ENCODE results near the gene CCDC186.
"Not testable (repeated sequence)": the region's sequence is repeated elsewhere in the genome, so short reads cannot be mapped to it uniquely, and the experiment has no call there.

The CCDC186 gene

DNA sequence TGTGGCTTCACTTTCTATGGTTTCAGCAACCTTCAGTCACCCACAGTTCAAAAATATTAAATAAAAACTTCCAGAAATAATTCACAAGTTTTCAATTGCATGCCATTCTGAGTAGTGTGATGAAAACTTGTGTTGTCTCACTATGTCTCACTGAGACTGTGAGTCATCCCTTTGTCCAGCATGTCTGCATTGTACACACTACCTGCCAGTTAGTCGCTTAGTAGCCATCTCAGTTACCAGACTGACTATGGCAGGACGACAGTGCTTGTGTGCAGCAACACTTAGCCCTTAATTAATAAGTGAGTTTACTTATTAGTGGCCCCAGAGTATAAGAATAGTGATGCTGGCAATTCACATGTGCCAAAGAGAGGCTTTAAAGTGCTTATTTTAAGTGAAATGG lies 22.5 kb downstream of the CCDC186 start:
- TF ChIP-seq, protein P1, sequence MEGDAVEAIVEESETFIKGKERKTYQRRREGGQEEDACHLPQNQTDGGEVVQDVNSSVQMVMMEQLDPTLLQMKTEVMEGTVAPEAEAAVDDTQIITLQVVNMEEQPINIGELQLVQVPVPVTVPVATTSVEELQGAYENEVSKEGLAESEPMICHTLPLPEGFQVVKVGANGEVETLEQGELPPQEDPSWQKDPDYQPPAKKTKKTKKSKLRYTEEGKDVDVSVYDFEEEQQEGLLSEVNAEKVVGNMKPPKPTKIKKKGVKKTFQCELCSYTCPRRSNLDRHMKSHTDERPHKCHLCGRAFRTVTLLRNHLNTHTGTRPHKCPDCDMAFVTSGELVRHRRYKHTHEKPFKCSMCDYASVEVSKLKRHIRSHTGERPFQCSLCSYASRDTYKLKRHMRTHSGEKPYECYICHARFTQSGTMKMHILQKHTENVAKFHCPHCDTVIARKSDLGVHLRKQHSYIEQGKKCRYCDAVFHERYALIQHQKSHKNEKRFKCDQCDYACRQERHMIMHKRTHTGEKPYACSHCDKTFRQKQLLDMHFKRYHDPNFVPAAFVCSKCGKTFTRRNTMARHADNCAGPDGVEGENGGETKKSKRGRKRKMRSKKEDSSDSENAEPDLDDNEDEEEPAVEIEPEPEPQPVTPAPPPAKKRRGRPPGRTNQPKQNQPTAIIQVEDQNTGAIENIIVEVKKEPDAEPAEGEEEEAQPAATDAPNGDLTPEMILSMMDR (IDR thresholded peaks at IDR 0.05; ENCODE audit: insufficient read depth, low read depth, low read length, missing control alignments) = no peak
- no peak for DNase-seq (ENCODE audit: low read depth)
- H3K4me3 ChIP-seq (ENCODE audit: low read depth, low read length) = no peak overlapping the region

DNA sequence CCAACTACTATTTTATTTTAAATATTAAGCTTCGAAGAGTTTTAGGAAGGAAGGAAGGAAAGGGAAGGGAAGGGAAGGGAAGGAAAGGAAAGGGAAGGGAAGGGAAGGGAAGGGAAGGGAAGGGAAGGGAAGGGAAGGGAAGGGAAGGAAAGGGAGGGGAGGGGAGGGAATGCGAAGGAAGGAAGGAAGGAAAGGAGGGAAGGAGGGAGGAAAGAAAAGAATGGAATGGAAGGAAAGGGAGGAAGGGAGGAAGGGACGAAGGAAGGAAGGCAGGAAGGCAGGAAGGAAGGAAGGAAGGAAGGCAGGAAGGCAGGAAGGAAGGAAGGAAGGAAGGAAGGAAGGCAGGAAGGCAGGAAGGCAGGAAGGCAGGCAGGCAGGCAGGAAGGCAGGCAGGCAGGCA lies 24.5 kb downstream of the CCDC186 start:
- H3K4me3 ChIP-seq (ENCODE audit: low read depth, low read length); DNase-seq (ENCODE audit: low read depth): not testable (repeated sequence)

DNA sequence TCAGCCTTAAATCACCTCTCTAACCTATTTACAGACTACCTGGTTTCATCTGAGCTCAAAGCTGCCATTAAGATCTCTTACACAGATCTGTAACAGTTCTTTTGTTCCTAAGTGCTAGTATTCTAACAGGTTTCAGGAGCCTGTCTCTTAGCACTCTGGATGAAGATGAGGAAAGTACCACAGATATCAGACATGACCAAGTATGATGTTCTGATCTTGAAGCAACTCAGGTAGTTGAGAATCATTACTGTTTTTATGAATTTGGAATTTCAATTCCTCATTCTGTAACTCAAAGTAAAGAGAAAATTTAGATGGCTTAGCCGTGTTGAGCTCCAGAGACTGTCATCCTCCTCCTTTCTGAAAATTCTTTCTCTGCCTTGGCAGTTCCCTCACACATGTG lies 30.8 kb downstream of the CCDC186 start:
- H3K4me3 ChIP-seq (ENCODE audit: low read depth, low read length) = no peak overlapping the region
- DNase-seq (ENCODE audit: low read depth) = no peak
- TF ChIP-seq, protein P1 (IDR thresholded peaks at IDR 0.05; ENCODE audit: insufficient read depth, low read depth, low read length, missing control alignments) = no peak

DNA sequence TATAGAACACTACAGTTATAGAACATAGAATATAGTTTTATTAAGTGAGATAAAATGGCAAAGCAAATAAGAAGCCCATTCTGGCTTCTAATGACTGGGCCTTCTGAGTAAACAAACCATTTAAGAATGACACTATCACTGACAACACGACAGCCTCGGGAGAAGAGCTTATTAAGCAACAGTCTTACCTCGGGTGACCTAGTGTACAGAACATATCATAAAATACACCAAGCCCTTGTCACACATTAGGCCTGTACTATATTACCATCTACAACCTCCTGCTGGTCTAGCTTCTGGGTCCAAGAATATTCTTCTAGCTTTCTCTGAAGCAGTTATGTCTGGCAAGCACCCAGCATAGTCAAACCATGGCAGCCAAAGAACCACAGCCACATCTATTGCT lies 32.0 kb downstream of the CCDC186 start:
- TF ChIP-seq, protein P1 (IDR thresholded peaks at IDR 0.05; ENCODE audit: insufficient read depth, low read depth, low read length, missing control alignments) = no peak

DNA sequence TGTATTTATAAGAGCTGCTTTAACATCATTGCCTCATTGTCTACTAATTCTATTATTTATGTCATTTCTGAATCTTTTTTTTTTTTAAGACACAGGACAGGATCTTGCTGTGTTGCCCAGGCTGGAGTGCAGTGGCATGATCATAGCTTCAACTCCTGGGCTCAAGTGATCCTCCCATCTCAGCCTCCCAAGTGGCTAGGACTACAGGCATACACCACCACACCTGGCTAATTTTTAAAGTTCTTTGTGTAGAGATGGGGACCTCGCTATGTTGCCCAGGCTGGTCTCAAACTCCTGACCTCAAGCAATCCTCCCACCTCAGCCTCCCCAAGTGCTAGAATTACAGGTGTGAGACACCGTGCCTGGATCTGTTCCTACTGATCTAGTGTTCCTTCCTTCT lies 33.2 kb downstream of the CCDC186 start:
- DNase-seq (ENCODE audit: low read depth); H3K4me3 ChIP-seq (ENCODE audit: low read depth, low read length): not testable (repeated sequence)

More for the DNA sequence above, 32.0 kb downstream of the CCDC186 start:
- no peak for DNase-seq (ENCODE audit: low read depth)
- H3K4me3 ChIP-seq (ENCODE audit: low read depth, low read length) = no peak overlapping the region

DNA sequence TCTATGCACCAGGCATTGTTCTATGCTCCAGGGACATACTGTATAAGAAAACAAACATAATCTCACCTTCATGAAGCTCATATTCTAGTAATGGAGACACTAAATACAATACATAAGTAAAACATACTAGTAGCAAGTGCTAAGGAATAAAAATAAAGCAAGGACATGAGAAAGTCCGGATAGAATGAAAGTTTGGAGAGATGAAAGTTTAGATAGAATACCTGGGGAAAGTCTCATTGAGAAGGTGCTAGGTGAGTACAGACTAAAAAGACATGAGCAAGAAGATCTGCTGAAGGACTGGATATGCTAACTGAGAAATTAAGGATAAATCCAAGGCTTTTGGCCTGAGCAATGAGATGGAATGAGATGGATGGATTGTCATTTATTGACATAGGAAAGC lies 34.0 kb downstream of the CCDC186 start:
- DNase-seq (ENCODE audit: low read depth) = no peak
- H3K4me3 ChIP-seq (ENCODE audit: low read depth, low read length) = no peak overlapping the region
- TF ChIP-seq, protein P1 (IDR thresholded peaks at IDR 0.05; ENCODE audit: insufficient read depth, low read depth, low read length, missing control alignments) = no peak

DNA sequence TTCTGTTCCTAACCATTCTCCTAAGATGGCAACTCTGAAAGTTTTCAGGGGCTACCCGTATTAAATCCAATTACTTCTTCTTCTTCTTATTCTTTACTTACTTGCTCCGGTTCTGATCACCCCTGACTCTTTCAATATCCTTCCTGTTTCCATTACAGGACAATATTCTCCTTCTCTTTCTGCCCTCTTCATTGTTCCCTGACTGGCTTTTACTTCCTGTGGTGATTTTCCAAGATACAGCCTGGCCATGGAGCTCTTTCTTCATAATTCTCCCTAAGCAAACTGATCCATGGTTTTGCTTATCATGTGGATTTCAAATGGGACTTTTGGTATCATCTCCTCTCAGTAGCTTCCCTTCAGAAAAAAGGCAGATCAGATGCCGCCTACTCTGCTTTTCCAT lies 35.4 kb downstream of the CCDC186 start:
- TF ChIP-seq, protein P1 (IDR thresholded peaks at IDR 0.05; ENCODE audit: insufficient read depth, low read depth, low read length, missing control alignments) = no peak
- no peak overlapping the region for H3K4me3 ChIP-seq (ENCODE audit: low read depth, low read length)
- no peak for DNase-seq (ENCODE audit: low read depth)

DNA sequence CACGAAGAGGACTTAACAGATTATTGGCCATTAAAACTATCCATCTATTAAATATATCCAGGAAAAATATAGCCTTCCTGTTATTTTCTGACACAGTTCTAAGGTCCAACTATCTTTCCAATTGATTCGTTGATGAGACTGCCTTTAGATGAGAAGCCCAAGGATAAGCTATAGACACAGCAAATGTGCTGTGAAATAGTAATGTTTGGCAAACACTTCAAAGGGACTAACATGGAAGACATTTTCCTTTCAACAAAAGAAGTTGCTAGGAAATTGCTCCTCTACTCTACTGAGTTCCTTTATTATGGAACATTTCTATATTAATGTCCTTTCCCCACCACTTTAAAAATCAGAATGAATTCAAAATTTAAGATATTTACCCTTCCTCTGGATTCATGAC lies 38.5 kb downstream of the CCDC186 start:
- H3K4me3 ChIP-seq (ENCODE audit: low read depth, low read length) = no peak overlapping the region
- TF ChIP-seq, protein P1 (IDR thresholded peaks at IDR 0.05; ENCODE audit: insufficient read depth, low read depth, low read length, missing control alignments) = no peak
- no peak for DNase-seq (ENCODE audit: low read depth)

Data from GM12865 (cell line).